ENCODE results near the gene PCDHAC1. TPM values are rescaled to one million over a fixed set of nuclear protein-coding genes. Genes with fewer than 3 reads are reported as not detected.

PCDHAC1 gene
- total RNA-seq, 2 experiments from 2014 or later = not detected

- Mint-ChIP-seq H3K36me3 (ENCODE audit: low read depth) (no peaks in the 10 kb centered on the region), H3K27me3 (ENCODE audit: low read depth) (no peaks in the 10 kb centered on the region), H3K4me1 (ENCODE audit: low read depth) (no peaks in the 10 kb centered on the region), H3K27ac (no peak overlapping the region), H3K4me3 (no peak overlapping the region), H3K9me3 (ENCODE audit: insufficient read depth) (no peaks in the 10 kb centered on the region)
- DNase-seq = no peak
- ChIA-PET CTCF (no interaction called here), POLR2A (no interaction called here)
- no peak for ATAC-seq
Observed at GRCh38 chr5:140934964-140935606, 9.0 kb downstream of the PCDHAC1 start.

- no peaks in the 10 kb centered on the region for H3K27me3 Mint-ChIP-seq (ENCODE audit: low read depth)
- no peak for DNase-seq
- H3K4me1 Mint-ChIP-seq (ENCODE audit: low read depth) = no peaks in the 10 kb centered on the region
- no peak for ATAC-seq
- no peaks in the 10 kb centered on the region for H3K36me3 Mint-ChIP-seq (ENCODE audit: low read depth)
- POLR2A ChIA-PET = no interaction called here
- H3K4me3 Mint-ChIP-seq = no peak overlapping the region
- CTCF ChIA-PET = no interaction called here
- H3K27ac Mint-ChIP-seq = no peak overlapping the region
- no peaks in the 10 kb centered on the region for H3K9me3 Mint-ChIP-seq (ENCODE audit: insufficient read depth)
Observed at GRCh38 chr5:140946578-140946977, 20.5 kb downstream of the PCDHAC1 start.

GRCh38 chr5:140951636-140952035, 25.5 kb downstream of the PCDHAC1 start:
- no peaks in the 10 kb centered on the region for H3K4me1 Mint-ChIP-seq (ENCODE audit: low read depth)
- H3K27me3 Mint-ChIP-seq (ENCODE audit: low read depth) = no peaks in the 10 kb centered on the region
- ATAC-seq = no peak
- H3K36me3 Mint-ChIP-seq (ENCODE audit: low read depth) = no peaks in the 10 kb centered on the region
- POLR2A ChIA-PET = no interaction called here
- H3K27ac Mint-ChIP-seq = no peak overlapping the region
- no peaks in the 10 kb centered on the region for H3K9me3 Mint-ChIP-seq (ENCODE audit: insufficient read depth)
- CTCF ChIA-PET = no interaction called here
- H3K4me3 Mint-ChIP-seq = no peak overlapping the region
- no peak for DNase-seq

- Mint-ChIP-seq H3K27ac (no peak overlapping the region), H3K4me3 (no peak overlapping the region), H3K9me3 (ENCODE audit: insufficient read depth) (no peaks in the 10 kb centered on the region), H3K36me3 (ENCODE audit: low read depth) (no peaks in the 10 kb centered on the region), H3K4me1 (ENCODE audit: low read depth) (no peaks in the 10 kb centered on the region), H3K27me3 (ENCODE audit: low read depth) (no peaks in the 10 kb centered on the region)
- ChIA-PET POLR2A (no interaction called here), CTCF (no interaction called here)
- DNase-seq (no peak), ATAC-seq (no peak)
Observed at GRCh38 chr5:140953234-140953633, 27.1 kb downstream of the PCDHAC1 start.

- Mint-ChIP-seq H3K36me3 (ENCODE audit: low read depth) (peaks cover 2% of the 10 kb centered on the region), H3K27me3 (ENCODE audit: low read depth) (peaks cover 12% of the 10 kb centered on the region), H3K4me1 (ENCODE audit: low read depth) (no peaks in the 10 kb centered on the region), H3K9me3 (ENCODE audit: insufficient read depth) (no peaks in the 10 kb centered on the region), H3K4me3 (no peak overlapping the region), H3K27ac (no peak overlapping the region)
- POLR2A ChIA-PET = no interaction called here
- DNase-seq (no peak), ATAC-seq (no peak)
- CTCF ChIA-PET = no interaction called here
Observed at GRCh38 chr5:140962190-140962589, 36.1 kb downstream of the PCDHAC1 start.

GRCh38 chr5:140964356-140964755, 38.3 kb downstream of the PCDHAC1 start:
- no peaks in the 10 kb centered on the region for H3K4me1 Mint-ChIP-seq (ENCODE audit: low read depth)
- ChIA-PET CTCF (no interaction called here), POLR2A (no interaction called here)
- H3K36me3 Mint-ChIP-seq (ENCODE audit: low read depth) = peaks cover 2% of the 10 kb centered on the region
- no peak overlapping the region for H3K4me3 Mint-ChIP-seq
- DNase-seq (no peak), ATAC-seq (no peak)
- no peaks in the 10 kb centered on the region for H3K9me3 Mint-ChIP-seq (ENCODE audit: insufficient read depth)
- peaks cover 15% of the 10 kb centered on the region for H3K27me3 Mint-ChIP-seq (ENCODE audit: low read depth)
- no peak overlapping the region for H3K27ac Mint-ChIP-seq

GRCh38 chr5:140965905-140966292, 39.8 kb downstream of the PCDHAC1 start:
- POLR2A ChIA-PET = no interaction called here
- DNase-seq = no peak
- H3K9me3 Mint-ChIP-seq (ENCODE audit: insufficient read depth) = no peaks in the 10 kb centered on the region
- H3K27me3 Mint-ChIP-seq (ENCODE audit: low read depth) = peaks cover 15% of the 10 kb centered on the region
- no peaks in the 10 kb centered on the region for H3K4me1 Mint-ChIP-seq (ENCODE audit: low read depth)
- H3K27ac Mint-ChIP-seq = no peak overlapping the region
- ATAC-seq = no peak
- H3K36me3 Mint-ChIP-seq (ENCODE audit: low read depth) = peaks cover 2% of the 10 kb centered on the region
- no peak overlapping the region for H3K4me3 Mint-ChIP-seq
- CTCF ChIA-PET = no interaction called here

GRCh38 chr5:140966293-140967225, 40.5 kb downstream of the PCDHAC1 start, which contains the start of gene PCDHAC2:
TSS of gene PCDHAC2 (plus strand) at chr5:140966476. CDS start at chr5:140966767, 291 bp downstream.
- H3K27ac Mint-ChIP-seq = no peak within 1 kb of the TSS
- H3K36me3 Mint-ChIP-seq (ENCODE audit: low read depth) = peaks cover 2% of the 10 kb centered on the region
- H3K27me3 Mint-ChIP-seq (ENCODE audit: low read depth) = peaks cover 15% of the 10 kb centered on the region
- ATAC-seq (no peak), DNase-seq (no peak)
- CTCF ChIA-PET = no interaction called here
- H3K4me3 Mint-ChIP-seq = no peak within 1 kb of the TSS
- H3K9me3 Mint-ChIP-seq (ENCODE audit: insufficient read depth) = no peaks in the 10 kb centered on the region
- no peaks in the 10 kb centered on the region for H3K4me1 Mint-ChIP-seq (ENCODE audit: low read depth)
- POLR2A ChIA-PET = no interaction called here

GRCh38 chr5:140967226-140967893, 41.3 kb downstream of the PCDHAC1 start:
- ChIA-PET CTCF (no interaction called here), POLR2A (no interaction called here)
- Mint-ChIP-seq H3K4me3 (no peak overlapping the region), H3K27me3 (ENCODE audit: low read depth) (peaks cover 15% of the 10 kb centered on the region), H3K36me3 (ENCODE audit: low read depth) (peaks cover 2% of the 10 kb centered on the region), H3K4me1 (ENCODE audit: low read depth) (no peaks in the 10 kb centered on the region), H3K9me3 (ENCODE audit: insufficient read depth) (no peaks in the 10 kb centered on the region), H3K27ac (no peak overlapping the region)
- ATAC-seq = no peak
- no peak for DNase-seq

- POLR2A ChIA-PET = no interaction called here
- no peak for DNase-seq
- Mint-ChIP-seq H3K4me1 (ENCODE audit: low read depth) (no peaks in the 10 kb centered on the region), H3K27ac (no peak overlapping the region), H3K36me3 (ENCODE audit: low read depth) (peaks cover 2% of the 10 kb centered on the region), H3K9me3 (ENCODE audit: insufficient read depth) (no peaks in the 10 kb centered on the region), H3K4me3 (no peak overlapping the region), H3K27me3 (ENCODE audit: low read depth) (peaks cover 11% of the 10 kb centered on the region)
- no peak for ATAC-seq
- CTCF ChIA-PET = no interaction called here
Observed at GRCh38 chr5:140969880-140970279, 43.8 kb downstream of the PCDHAC1 start.

GRCh38 chr5:140973550-140973949, 47.5 kb downstream of the PCDHAC1 start:
- DNase-seq (no peak), ATAC-seq (no peak)
- H3K27ac Mint-ChIP-seq = no peak overlapping the region
- no peaks in the 10 kb centered on the region for H3K9me3 Mint-ChIP-seq (ENCODE audit: insufficient read depth)
- CTCF ChIA-PET = no interaction called here
- POLR2A ChIA-PET = no interaction called here
- no peaks in the 10 kb centered on the region for H3K27me3 Mint-ChIP-seq (ENCODE audit: low read depth)
- no peak overlapping the region for H3K4me3 Mint-ChIP-seq
- no peaks in the 10 kb centered on the region for H3K36me3 Mint-ChIP-seq (ENCODE audit: low read depth)
- no peaks in the 10 kb centered on the region for H3K4me1 Mint-ChIP-seq (ENCODE audit: low read depth)

- DNase-seq (no peak), ATAC-seq (no peak)
- POLR2A ChIA-PET = no interaction called here
- CTCF ChIA-PET = no interaction called here
- Mint-ChIP-seq H3K36me3 (ENCODE audit: low read depth) (no peaks in the 10 kb centered on the region), H3K27me3 (ENCODE audit: low read depth) (no peaks in the 10 kb centered on the region), H3K4me1 (ENCODE audit: low read depth) (no peaks in the 10 kb centered on the region), H3K9me3 (ENCODE audit: insufficient read depth) (no peaks in the 10 kb centered on the region), H3K4me3 (no peak overlapping the region), H3K27ac (no peak overlapping the region)
Observed at GRCh38 chr5:140977003-140977402, 50.9 kb downstream of the PCDHAC1 start.

Data from activated CD8-positive, alpha-beta T cell treated with anti-CD3 and anti-CD28 coated beads, Interleukin-2, amount 10 ng/mL, durations not matched to agents 7 days and 5 days (primary cell).